Measurements from ENCODE around the gene CPEB3. TPM values are rescaled to one million over a fixed set of nuclear protein-coding genes. Genes with fewer than 3 reads are reported as not detected.

The CPEB3 gene
- total RNA-seq, 4 donors from 2014 or later = 2.8 to 6.3 (median 6.2) TPM

DNA sequence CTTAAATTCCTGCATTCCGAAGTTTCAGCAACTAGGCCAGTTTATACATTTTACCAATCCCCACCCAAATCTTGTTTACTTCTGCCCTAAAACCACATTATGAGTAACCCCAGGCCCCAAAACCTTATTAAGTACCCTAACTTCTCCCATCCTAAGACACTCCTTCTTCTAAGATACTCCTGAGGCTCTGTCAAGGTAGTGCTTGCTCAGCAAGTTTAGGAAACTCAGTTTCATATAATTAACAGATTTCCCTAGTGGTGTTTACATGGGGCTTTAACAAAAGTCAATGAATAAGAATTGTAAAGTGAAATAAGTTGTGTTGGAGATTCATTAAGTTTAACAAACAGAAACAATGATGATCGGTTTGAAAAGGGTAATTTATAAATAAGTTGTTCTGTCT is 77.8 kb downstream of the CPEB3 start:
- ATAC-seq (ENCODE audit: low FRiP score) (no peak), DNase-seq (ENCODE audit: low spot score) (no peak)
- TF ChIP-seq, protein P1, sequence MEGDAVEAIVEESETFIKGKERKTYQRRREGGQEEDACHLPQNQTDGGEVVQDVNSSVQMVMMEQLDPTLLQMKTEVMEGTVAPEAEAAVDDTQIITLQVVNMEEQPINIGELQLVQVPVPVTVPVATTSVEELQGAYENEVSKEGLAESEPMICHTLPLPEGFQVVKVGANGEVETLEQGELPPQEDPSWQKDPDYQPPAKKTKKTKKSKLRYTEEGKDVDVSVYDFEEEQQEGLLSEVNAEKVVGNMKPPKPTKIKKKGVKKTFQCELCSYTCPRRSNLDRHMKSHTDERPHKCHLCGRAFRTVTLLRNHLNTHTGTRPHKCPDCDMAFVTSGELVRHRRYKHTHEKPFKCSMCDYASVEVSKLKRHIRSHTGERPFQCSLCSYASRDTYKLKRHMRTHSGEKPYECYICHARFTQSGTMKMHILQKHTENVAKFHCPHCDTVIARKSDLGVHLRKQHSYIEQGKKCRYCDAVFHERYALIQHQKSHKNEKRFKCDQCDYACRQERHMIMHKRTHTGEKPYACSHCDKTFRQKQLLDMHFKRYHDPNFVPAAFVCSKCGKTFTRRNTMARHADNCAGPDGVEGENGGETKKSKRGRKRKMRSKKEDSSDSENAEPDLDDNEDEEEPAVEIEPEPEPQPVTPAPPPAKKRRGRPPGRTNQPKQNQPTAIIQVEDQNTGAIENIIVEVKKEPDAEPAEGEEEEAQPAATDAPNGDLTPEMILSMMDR (IDR thresholded peaks at IDR 0.05) = no peak

DNA sequence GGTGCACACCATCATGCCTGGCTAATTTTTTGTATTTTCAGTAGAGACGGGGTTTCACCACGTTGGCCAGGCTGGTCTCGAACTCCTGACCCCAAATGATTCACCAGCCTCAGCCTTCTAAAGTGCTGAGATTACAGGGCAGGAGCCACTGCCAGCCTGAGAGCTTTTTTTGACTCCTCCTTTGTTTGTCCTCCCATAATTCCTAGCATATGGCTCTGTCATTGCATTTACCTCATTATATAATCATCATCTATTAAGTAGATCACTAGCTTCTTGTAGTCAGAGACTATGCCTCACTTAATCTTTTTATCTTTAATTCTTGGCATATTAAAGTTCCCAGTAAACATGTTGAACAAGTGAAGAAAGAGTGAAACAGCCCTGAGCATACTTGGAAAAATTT is 82.1 kb downstream of the CPEB3 start:
- ATAC-seq (ENCODE audit: low FRiP score) (peak; percentile 74), DNase-seq (ENCODE audit: low spot score) (no peak)
- TF ChIP-seq, protein P1 (IDR thresholded peaks at IDR 0.05) = no peak

DNA sequence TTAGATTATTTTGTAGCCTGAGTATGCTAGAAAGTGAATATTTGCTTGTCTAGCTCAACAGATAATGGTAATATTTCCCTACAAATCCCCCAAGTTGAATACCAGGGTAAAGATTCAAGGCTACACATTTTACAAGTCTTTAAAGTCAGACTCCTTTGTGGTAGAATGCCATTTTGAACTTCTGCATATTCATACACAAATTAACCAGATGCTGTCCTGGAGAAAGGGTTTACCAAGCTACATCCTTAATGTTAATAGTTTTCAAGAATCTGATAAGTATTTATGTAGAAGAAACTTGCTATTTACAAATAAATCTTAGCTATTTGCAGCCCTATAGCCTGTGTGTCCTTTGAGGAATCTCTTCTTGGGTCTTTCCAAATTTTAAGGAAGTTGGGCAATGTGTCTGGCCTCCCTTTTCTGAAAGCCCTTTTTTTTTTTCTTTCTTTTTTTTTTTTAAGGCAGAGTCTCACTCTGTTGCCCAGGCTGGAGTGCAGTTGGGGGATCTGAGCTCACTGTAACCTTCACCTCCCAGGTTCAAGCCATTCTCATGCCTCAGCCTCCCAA is 82.6 kb downstream of the CPEB3 start:
- TF ChIP-seq, protein P1 (IDR thresholded peaks at IDR 0.05) = no peak
- DNase-seq (ENCODE audit: low spot score) (no peak), ATAC-seq (ENCODE audit: low FRiP score) (no peak)

DNA sequence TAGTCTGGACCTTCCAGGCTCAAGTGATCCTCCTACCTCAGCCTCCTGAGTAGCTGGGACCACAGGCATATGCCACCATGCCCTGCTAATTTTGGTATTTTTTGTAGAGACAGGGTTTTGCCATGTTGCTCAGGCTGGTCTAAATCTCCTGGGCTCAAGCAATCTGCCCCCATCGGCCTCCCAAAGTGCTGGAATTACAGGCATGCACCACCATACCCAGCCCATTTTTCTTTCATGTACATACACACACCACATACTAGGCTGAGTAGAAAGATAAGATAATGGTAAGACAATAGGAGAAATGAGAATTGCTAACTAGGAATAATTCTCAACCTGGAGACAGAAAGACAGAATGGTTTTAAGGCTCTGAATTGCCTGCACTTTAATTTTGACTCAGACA is 83.8 kb downstream of the CPEB3 start:
- DNase-seq (ENCODE audit: low spot score) (no peak), ATAC-seq (ENCODE audit: low FRiP score) (no peak)
- TF ChIP-seq, protein P1 (IDR thresholded peaks at IDR 0.05) = no peak

DNA sequence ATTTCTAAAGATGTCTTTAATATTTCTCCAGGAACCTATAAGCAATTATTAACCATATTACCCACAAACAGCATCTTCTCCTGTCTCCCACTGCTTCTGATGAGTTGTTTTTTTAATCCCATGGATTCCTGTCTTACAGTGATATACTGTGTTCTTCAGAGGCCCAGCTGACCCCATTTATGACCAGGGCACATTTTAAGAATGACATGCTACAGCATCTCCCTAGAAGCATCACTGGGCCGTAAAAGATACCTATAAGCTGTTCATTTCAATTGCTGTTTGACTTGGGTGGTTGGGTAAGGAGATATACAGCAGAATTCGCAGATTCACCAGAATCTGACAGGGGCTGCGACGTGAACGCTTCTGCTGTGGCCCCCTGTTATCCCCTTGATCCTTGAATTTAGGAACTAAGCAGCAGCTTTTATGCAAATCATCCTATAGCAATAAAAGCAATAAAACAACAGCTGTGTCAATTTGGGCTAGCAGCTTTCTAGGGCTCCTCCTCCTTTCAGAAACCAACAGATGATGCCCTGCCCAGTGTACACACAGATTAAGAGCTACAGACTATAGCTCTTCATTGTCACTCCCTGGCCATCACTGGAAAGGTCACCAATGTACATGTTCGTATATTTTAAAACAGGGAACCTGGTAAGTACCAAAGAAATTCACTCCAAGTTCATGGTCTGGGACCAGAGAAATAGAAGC is 86.8 kb downstream of the CPEB3 start:
- TF ChIP-seq, protein P1 (IDR thresholded peaks at IDR 0.05) = no peak
- no peak for ATAC-seq (ENCODE audit: low FRiP score)
- DNase-seq (ENCODE audit: low spot score) = no peak

DNA sequence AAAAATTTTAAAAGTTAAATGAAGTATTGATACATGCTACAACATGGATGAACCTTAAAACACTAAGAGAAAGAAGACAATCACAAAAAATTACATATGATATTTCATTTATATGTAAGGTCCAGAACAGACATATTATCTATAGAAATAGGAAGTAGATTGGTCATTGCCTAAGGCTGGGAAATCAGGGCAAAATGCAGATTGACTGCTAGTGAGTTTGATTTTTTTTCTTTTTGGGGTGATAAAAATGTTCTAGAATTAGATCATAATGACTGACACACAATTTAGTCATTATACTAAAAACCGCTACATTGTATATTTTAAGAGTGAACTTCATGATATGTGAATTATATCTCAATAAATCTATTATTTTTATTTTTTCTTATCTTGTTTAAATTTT is 88.3 kb downstream of the CPEB3 start:
- ATAC-seq (ENCODE audit: low FRiP score) = no peak
- DNase-seq (ENCODE audit: low spot score) = no peak
- TF ChIP-seq, protein P1 (IDR thresholded peaks at IDR 0.05) = no peak

DNA sequence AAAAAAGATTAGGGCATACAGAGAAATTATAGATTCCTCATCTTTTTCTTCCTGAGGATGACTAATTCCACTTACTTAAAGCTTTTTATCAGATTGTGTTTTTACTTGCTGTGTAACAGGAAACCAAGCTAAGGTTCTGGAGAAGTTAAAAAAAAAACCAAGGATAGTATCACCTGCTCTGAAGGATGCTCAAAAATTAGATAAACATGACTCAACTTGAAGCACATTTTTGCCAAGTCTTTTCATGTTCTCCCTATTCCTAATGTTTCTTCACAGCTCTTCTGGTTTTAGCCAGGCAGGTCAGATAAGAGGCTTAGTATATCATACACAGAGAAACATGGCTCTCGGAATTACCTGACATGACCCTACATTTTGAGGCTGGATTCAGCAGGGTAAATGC is 90.3 kb downstream of the CPEB3 start:
- ATAC-seq (ENCODE audit: low FRiP score) (peak; percentile 83), DNase-seq (ENCODE audit: low spot score) (no peak)
- TF ChIP-seq, protein P1 (IDR thresholded peaks at IDR 0.05) = no peak
